T-helper 1 cell treated with Interleukin-12 subunit alpha and Interleukin-12 subunit beta and Interleukin-4 antibody, amounts not matched to agents 30 ng/mL and 1 ng/mL, for 36 hours (primary cell): ENCODE measurements around the gene MLANA. TPM values are rescaled to one million over a fixed set of nuclear protein-coding genes. Genes with fewer than 3 reads are reported as not detected.

Experiments used
- intact Hi-C: fragments of 100-400 bp; cut with micrococcal nuclease; formaldehyde crosslinking; loops from one replicate; pipeline ENCODE4 v1.15.1; 2024
- total RNA-seq: library from RNA; stranded (reverse); gene quantifications from 2 replicates; pipeline ENCODE4 v1.2.3, GENCODE V29; 2022

MLANA gene
- total RNA-seq, 1 donor from 2014 or later: not detected

DNA sequence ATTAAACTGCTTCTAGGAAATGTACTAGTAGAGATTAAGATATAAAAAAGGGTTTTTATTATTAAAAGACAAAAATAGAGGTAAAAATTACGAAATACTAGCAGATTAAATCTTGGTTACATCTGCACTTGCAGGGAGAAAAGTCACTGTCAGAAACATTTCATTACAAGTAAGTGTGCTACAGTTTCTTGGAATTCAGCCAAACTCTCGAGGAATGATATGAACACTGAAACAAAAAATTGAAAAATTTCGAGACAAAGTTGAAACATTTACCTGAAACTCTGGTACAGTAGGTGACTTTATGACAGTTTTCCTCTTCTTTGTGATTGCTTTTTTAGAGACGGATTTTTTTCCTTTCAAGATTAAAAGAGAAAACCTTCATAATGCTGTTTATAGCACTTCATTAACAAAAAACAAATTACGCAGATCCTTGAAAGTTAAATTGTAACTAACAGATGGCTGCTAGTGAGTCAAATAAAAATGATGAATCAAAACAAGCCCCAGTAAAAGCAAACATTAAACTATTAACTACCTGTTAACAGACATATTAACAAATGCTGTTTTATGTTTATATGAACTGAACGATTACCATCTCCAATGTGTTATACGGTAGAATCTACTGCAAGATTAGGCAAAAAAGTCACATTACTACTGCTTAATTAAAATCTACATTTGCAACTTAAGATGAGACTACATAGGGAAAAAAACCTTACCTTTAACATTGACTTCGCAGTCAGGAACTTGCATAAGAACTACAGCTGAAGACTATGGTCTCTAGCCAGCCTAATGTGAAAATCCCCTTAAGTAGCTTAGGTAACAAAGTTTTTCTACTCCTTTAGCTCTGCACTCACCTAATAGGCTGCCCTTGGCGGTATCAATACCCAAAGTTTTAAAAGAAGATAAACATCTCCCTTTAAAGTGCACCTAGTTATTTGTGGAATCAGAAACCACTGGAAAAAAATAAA is 63.3 kb downstream of the MLANA start:
- intact Hi-C loops: no loop called here

DNA sequence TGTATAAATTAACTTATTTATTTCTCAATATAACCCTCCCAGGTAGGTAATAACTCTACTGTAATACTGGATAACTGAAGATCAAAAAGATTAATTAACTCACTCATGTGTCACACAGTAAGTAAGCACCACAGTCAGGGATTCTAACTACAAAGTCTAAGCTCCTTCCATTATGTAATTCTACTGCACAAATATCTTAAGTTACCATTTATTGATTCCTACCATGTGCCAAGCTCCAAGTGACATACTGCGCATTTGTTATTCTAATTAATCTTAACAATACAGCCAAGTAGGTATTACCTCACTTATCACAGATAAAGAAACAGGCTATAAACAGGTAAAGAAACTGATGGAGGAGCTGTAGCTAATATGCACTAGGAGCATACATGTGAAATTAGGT is 66.5 kb downstream of the MLANA start:
- intact Hi-C loops: no loop called here

DNA sequence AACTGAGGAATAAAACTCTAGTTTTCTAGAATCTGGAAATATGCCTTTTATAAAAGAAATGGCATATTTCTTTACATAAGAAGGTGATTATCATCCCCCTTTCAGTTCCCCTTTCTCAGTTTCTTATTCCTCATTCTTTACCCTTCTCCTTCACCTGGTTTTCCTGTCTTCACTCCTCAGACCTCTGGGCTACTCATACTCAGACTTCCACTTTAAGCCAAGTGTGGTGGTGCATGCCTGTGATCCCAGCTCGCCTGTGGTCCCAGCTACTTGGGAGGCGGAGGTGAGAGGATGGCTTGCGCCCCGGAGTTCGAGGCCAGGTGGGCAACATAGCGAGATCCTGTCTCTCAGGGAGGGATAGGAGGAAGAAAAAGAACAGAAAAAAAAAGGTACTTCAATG is 67.6 kb downstream of the MLANA start:
- intact Hi-C loops: no loop called here

Other genes starting within 250 kb of the MLANA start
- 40.9 and 41.4 TPM in 2 replicates for gene ERMP1, start 57.8 kb upstream of the MLANA start, total RNA-seq
- gene RANBP6, start 124.7 kb downstream of the MLANA start, total RNA-seq: 22.4 and 22.8 TPM in 2 replicates